T-cell (primary cell): ENCODE results near the gene SUN2. TPM values are rescaled to one million over a fixed set of nuclear protein-coding genes. Genes with fewer than 3 reads are reported as not detected.
A peak's percentile ranks its signal among the peaks of the same experiment; 100 is the strongest.

Experiments used
- ATAC-seq, 4 experiments: fragments of 200-7000 bp in 3 of 4; fragments of 150-1000 bp in 1 of 4; cut with Tn5 transposase; replicated peaks in 1 of 4; 1 replicate in 3 of 4; 2 replicates in 1 of 4; pipeline ENCODE4 v1.10.0; 2021; ENCODE audit warnings: moderate library complexity in 3 of 4, mild to moderate bottlenecking in 2 of 4, moderate number of reproducible peaks in 1 of 4
- CTCF ChIA-PET, 2 donors: fragments of 300-600 bp; sonication (Branson Sonifier 250); formaldehyde crosslinking; loops; one replicate each; lab custom pipeline; 2022; ENCODE audit warnings: antibody characterized with exemption in 2 of 2; lab: Charles Lee
- POLR2A ChIA-PET, 2 donors: fragments of 300-600 bp; sonication (Branson Sonifier 250); formaldehyde crosslinking; loops; one replicate each; lab custom pipeline; 2022; ENCODE audit warnings: antibody characterized with exemption in 2 of 2; lab: Charles Lee
- DNase-seq, 35 experiments: peaks; one replicate each; pipeline versions ENCODE4 v3.0.0 to v3.0.0-alpha.2; 2013 to 2023
- H3K27ac ChIP-seq: one replicate; pipeline ENCODE4 v1.5.1; 2013; ENCODE audit warnings: low read length
- H3K27me3 ChIP-seq, 2 experiments: replicated peaks in 1 of 2; 1 replicate in 1 of 2; 2 replicates in 1 of 2; pipeline versions ENCODE4 v1.6.1 to v1.7.0; 2013; ENCODE audit warnings: low read length in 1 of 2, mixed read lengths in 1 of 2; ENCODE audit not compliant: control insufficient read depth in 2 of 2, insufficient read depth in 2 of 2; ENCODE audit errors: extremely low read depth in 1 of 2
- H3K36me3 ChIP-seq, 2 donors: 1 replicate in 1 of 2; 2 replicates in 1 of 2; pipeline versions ENCODE4 v1.6.1 to v1.7.0; 2013; ENCODE audit warnings: low read length in 1 of 2; ENCODE audit not compliant: control insufficient read depth in 2 of 2, insufficient read depth in 1 of 2; ENCODE audit errors: extremely low read depth in 1 of 2
- H3K4me1 ChIP-seq, 2 experiments: 1 replicate in 1 of 2; 2 replicates in 1 of 2; pipeline versions ENCODE4 v1.6.1 to v1.7.0; 2013; ENCODE audit warnings: low read length in 2 of 2, mixed read lengths in 1 of 2; ENCODE audit not compliant: insufficient read depth in 2 of 2, control insufficient read depth in 1 of 2; ENCODE audit errors: extremely low read depth in 1 of 2
- H3K4me3 ChIP-seq, 2 donors: 1 replicate in 1 of 2; 2 replicates in 1 of 2; pipeline versions ENCODE4 v1.5.1 to v1.7.0; 2013; ENCODE audit warnings: mild to moderate bottlenecking in 2 of 2, low read length in 1 of 2, moderate library complexity in 1 of 2; ENCODE audit not compliant: control insufficient read depth in 1 of 2; ENCODE audit errors: extremely low read depth in 1 of 2
- H3K9me3 ChIP-seq: 2 replicates; pipeline ENCODE4 v1.7.0; 2013
- H3K27ac Mint-ChIP-seq, 2 donors: one replicate each; pipeline ENCODE4 v1.8.0; 2020 to 2021; ENCODE audit warnings: mild to moderate bottlenecking in 2 of 2, mixed read lengths in 2 of 2
- H3K27me3 Mint-ChIP-seq, 2 donors: one replicate each; pipeline ENCODE4 v1.8.0; 2021 to 2022; ENCODE audit warnings: mixed read lengths in 2 of 2
- H3K36me3 Mint-ChIP-seq: one replicate; pipeline ENCODE4 v1.8.0; 2021; ENCODE audit warnings: mixed read lengths
- H3K4me1 Mint-ChIP-seq, 3 donors: one replicate each; pipeline ENCODE4 v1.8.0; 2020 to 2022; ENCODE audit warnings: mixed read lengths in 3 of 3, mild to moderate bottlenecking in 1 of 3
- H3K4me3 Mint-ChIP-seq, 3 donors: one replicate each; pipeline ENCODE4 v1.8.0; 2020 to 2022; ENCODE audit warnings: mild to moderate bottlenecking in 3 of 3, mixed read lengths in 3 of 3, moderate library complexity in 3 of 3
- H3K9me3 Mint-ChIP-seq, 3 donors: one replicate each; pipeline ENCODE4 v1.8.0; 2020 to 2022; ENCODE audit warnings: mixed read lengths in 3 of 3
- WGBS: methylation state at CpG from one replicate; pipeline ENCODE4 v1.1.5; 2013; ENCODE audit warnings: missing lambda C conversion rate; ENCODE audit not compliant: insufficient coverage; 5-methylcytosine and 5-hydroxymethylcytosine counted together
- total RNA-seq, 35 experiments: library from RNA in 6 of 35; stranded (reverse) in 6 of 35; fragments of 120-200 nt in 1 of 35; gene quantifications; one replicate each; pipeline versions ENCODE4 v1.2.1 to v1.2.4 and lab custom pipeline; 2013 to 2026

SUN2 gene
- total RNA-seq, 5 donors from 2014 or later (not counting 1 experiment from before 2014, with no cell fraction given) = 526 to 1,075 (median 979) TPM

DNA sequence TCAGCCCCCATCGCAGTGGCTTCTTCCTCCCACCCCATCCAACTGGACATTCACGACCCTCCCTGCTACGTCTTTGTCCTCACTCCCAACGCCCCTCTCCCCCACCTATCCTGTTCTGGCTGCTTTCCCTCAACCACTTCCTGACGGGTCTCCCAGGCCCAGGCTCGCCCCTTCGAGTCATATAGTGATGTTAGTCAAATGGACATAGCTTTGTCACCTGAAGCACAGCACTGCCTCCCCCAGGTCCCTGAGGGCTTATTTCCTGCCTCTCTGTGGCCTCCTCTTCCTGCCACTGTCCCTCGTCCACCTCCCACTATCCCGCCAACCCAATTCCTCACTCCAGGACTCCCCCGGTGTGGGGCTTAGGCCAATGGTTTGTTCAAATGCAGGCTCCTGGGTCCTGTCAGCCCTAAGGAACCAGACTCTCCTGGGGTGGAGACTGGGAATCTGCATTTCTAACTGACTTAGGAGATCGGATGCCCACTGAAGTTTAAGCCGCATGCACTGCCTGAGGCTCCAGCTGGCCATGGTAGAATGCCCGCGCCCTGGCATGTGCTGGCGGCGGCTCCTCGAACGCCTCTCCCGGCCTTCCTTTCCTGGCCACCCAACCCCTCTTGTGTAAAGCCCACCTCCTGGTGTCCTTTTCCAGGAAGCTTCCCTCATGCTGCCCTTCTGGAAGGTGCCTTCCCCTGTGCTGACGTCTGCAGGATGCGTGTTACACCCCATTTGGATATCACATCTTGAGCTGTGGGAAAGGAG lies 18.3 kb downstream of the SUN2 start:
- peak overlapping the region; percentile 13 for H3K27ac ChIP-seq
- peaks cover 0 to 1% of the 10 kb centered on the region in 2 donors for H3K27me3 Mint-ChIP-seq
- H3K27me3 ChIP-seq = no peaks in the 10 kb centered on the region
- peak overlapping the region; percentile 77 to 89 for H3K27ac Mint-ChIP-seq
- DNase-seq (no peak), ATAC-seq (no peak)
- CTCF ChIA-PET = no interaction called here
- H3K9me3 ChIP-seq = no peaks in the 10 kb centered on the region
- H3K36me3 Mint-ChIP-seq = peaks cover 52% of the 10 kb centered on the region
- no peaks in the 10 kb centered on the region for H3K9me3 Mint-ChIP-seq
- H3K4me3 ChIP-seq = no peak overlapping the region
- H3K4me3 Mint-ChIP-seq = peak overlapping the region in 2 of 3 donors; percentile 2 to 40
- peaks cover 0 to 95% of the 10 kb centered on the region in 2 experiments for H3K4me1 ChIP-seq
- POLR2A ChIA-PET = no interaction called here
- 83% methylated on average over 13 of the region's 21 CpGs for WGBS
- H3K4me1 Mint-ChIP-seq = peaks cover 58 to 78% (median 71%) of the 10 kb centered on the region in 3 donors
- H3K36me3 ChIP-seq = peaks cover 55 to 89% of the 10 kb centered on the region in 2 donors

DNA sequence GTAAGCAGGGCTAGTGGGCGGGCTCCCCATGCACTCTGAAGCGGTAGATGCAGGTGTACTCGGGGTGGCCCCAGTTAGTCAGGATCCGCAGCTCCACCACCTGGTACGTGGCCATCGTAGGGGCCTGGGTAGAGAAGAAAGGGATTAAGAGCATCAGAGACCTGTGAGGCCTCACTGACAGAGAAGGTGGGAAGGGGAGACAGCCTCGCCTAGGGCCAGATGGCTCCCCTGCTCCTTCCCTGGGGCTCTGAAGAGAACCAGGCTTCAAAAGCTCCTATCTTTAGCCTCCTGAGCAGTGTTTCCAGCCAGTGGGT lies 19.6 kb downstream of the SUN2 start:
- Mint-ChIP-seq H3K4me1 (peaks cover 54 to 75% (median 66%) of the 10 kb centered on the region in 3 donors), H3K9me3 (no peaks in the 10 kb centered on the region), H3K27ac (peak overlapping the region; percentile 77 to 82), H3K36me3 (peaks cover 43% of the 10 kb centered on the region), H3K27me3 (peaks cover 0 to 1% of the 10 kb centered on the region in 2 donors), H3K4me3 (peak overlapping the region in 1 of 3 donors; percentile 18)
- CTCF ChIA-PET = interaction anchor here in 1 of 2 donors (1.1 kb wide), 1 partner anchor 11 kb away, joined by 3 read pairs; no protein-coding TSS in a partner anchor
- peak in 1 of 4 experiments; percentile 5 for ATAC-seq
- Histone ChIP-seq H3K4me3 (no peak overlapping the region), H3K27me3 (no peaks in the 10 kb centered on the region), H3K4me1 (peaks cover 0 to 95% of the 10 kb centered on the region in 2 experiments), H3K27ac (no peak overlapping the region), H3K36me3 (peaks cover 53 to 80% of the 10 kb centered on the region in 2 donors), H3K9me3 (no peaks in the 10 kb centered on the region)
- POLR2A ChIA-PET = no interaction called here
- DNase-seq = no peak
- WGBS = 71% methylated on average over 7 of the region's 7 CpGs

DNA sequence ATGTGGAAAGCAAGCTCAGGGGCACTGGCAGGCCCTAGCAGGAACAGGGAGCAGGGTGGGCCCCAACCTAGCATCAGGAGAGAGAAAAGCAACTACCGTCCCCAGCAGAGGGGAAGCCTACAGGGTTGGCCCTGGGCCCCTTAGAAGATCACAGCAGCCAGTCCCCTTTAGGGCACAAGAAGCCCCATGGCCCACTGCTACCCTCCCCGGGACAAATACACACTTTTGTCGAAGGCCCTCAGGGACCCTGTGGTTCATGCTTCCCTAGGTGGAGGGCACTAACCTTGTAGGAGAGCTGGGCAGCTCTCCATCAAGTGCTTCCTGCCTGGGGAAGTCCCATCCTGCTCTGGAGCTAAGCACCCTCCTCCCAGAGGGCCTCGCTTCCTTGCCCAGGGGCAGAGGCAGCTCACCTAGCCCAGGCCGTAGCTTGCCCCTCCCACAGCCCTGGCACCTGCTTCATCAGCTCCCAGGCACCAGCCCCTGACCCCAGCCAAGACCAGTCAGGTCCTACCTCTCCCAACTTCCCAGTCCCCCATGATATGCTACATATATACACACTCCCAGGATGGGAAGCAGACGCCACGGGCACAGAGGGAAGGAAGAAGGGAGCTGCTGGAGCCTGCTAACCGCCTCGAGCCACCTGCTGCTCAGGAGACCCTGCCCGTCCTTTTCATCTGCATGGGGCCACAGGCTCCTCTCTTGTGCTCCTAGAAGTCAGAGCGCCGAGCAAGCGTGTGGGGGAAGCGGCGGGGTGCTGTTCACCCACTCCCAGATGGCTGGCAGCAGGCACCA lies 20.1 kb downstream of the SUN2 start:
- Mint-ChIP-seq H3K9me3 (no peaks in the 10 kb centered on the region), H3K4me1 (peaks cover 60 to 70% (median 61%) of the 10 kb centered on the region in 3 donors), H3K27me3 (peaks cover 0 to 1% of the 10 kb centered on the region in 2 donors), H3K27ac (peak overlapping the region; percentile 83 to 89), H3K36me3 (peaks cover 41% of the 10 kb centered on the region), H3K4me3 (peak overlapping the region in 1 of 3 donors; percentile 18)
- DNase-seq = peak in 1 of 35 experiments; percentile 45
- CTCF ChIA-PET = interaction anchor here (0.6 to 1.1 kb wide), 2 partner anchors 11 to 12 kb away, joined by 3 to 4 read pairs; no protein-coding TSS in a partner anchor
- H3K36me3 ChIP-seq = peaks cover 50 to 80% of the 10 kb centered on the region in 2 donors
- peak overlapping the region; percentile 14 for H3K27ac ChIP-seq
- H3K4me3 ChIP-seq = no peak overlapping the region
- WGBS = 70% methylated on average over 13 of the region's 15 CpGs
- no peaks in the 10 kb centered on the region for H3K9me3 ChIP-seq
- H3K27me3 ChIP-seq = no peaks in the 10 kb centered on the region
- POLR2A ChIA-PET = interaction anchor here (0.6 to 1.5 kb wide), 4 partner anchors 11 to 1954 kb away, joined by 3 to 12 read pairs (median 3); no protein-coding TSS in a partner anchor
- ATAC-seq = peak in 2 of 4 experiments; percentile 15 to 28
- H3K4me1 ChIP-seq = peaks cover 0 to 94% of the 10 kb centered on the region in 2 experiments

DNA sequence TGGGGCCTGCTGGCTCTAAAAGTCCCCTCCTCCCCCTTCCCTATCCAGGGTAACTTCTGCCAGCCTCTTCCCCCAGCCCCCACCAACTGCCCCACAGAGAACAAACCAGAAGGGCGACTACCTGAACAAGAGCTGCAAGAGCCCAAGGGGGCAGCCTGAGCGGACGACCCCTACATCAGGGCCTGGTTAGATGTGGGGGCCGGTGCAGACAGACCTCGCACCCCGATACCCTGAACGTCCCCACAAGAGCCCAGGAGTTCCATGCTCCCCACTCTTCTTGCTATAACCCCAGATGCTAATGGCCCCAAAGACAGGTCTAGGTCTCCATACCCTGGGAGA lies 20.7 kb downstream of the SUN2 start:
- H3K27ac Mint-ChIP-seq = peak overlapping the region; percentile 83 to 89
- Histone ChIP-seq H3K9me3 (no peaks in the 10 kb centered on the region), H3K4me1 (peaks cover 0 to 94% of the 10 kb centered on the region in 2 experiments), H3K27ac (no peak overlapping the region), H3K4me3 (no peak overlapping the region), H3K36me3 (peaks cover 50 to 80% of the 10 kb centered on the region in 2 donors), H3K27me3 (no peaks in the 10 kb centered on the region)
- peaks cover 44% of the 10 kb centered on the region for H3K36me3 Mint-ChIP-seq
- peaks cover 60 to 73% (median 66%) of the 10 kb centered on the region in 3 donors for H3K4me1 Mint-ChIP-seq
- peaks cover 0 to 1% of the 10 kb centered on the region in 2 donors for H3K27me3 Mint-ChIP-seq
- CTCF ChIA-PET = interaction anchor here (0.6 to 1.2 kb wide), 3 partner anchors 10 to 37 kb away, joined by 3 to 4 read pairs (median 4); no protein-coding TSS in a partner anchor
- peak in 1 of 4 experiments; percentile 5 for ATAC-seq
- H3K9me3 Mint-ChIP-seq = no peaks in the 10 kb centered on the region
- H3K4me3 Mint-ChIP-seq = no peak overlapping the region
- DNase-seq = no peak
- WGBS = 88% methylated on average over 7 of the region's 7 CpGs
- POLR2A ChIA-PET = interaction anchor here (0.6 to 1.5 kb wide), 4 partner anchors 11 to 1953 kb away, joined by 3 to 12 read pairs (median 3); no protein-coding TSS in a partner anchor

GRCh38 chr22:38734421-38735100 lies 21.2 kb downstream of the SUN2 start:
- Histone ChIP-seq H3K36me3 (peaks cover 48 to 80% of the 10 kb centered on the region in 2 donors), H3K27ac (no peak overlapping the region), H3K4me3 (no peak overlapping the region), H3K4me1 (peaks cover 0 to 91% of the 10 kb centered on the region in 2 experiments), H3K27me3 (no peaks in the 10 kb centered on the region), H3K9me3 (no peaks in the 10 kb centered on the region)
- Mint-ChIP-seq H3K9me3 (no peaks in the 10 kb centered on the region), H3K36me3 (peaks cover 42% of the 10 kb centered on the region), H3K27me3 (peaks cover 0 to 1% of the 10 kb centered on the region in 2 donors), H3K27ac (peak overlapping the region; percentile 83 to 89), H3K4me3 (peak overlapping the region in 1 of 3 donors; percentile 5), H3K4me1 (peaks cover 54 to 69% (median 67%) of the 10 kb centered on the region in 3 donors)
- POLR2A ChIA-PET = interaction anchor here (0.5 to 1.5 kb wide), 3 partner anchors 10 to 50 kb away, joined by 3 to 7 read pairs (median 3); no protein-coding TSS in a partner anchor
- DNase-seq (no peak), ATAC-seq (no peak)
- CTCF ChIA-PET = interaction anchor here (0.5 to 1.8 kb wide), 6 partner anchors 10 to 51 kb away, joined by 3 to 6 read pairs (median 4); no protein-coding TSS in a partner anchor
- 88% methylated on average over 6 of the region's 13 CpGs for WGBS
